ENCODE data around the gene FRMD4A.

The FRMD4A gene

GRCh38 chr10:14261336-14261735, 69.4 kb downstream of the FRMD4A start:
- H3K4me3 ChIP-seq (replicated peaks; ENCODE audit: insufficient read depth, low read length) = no peak overlapping the region
- H3K27ac ChIP-seq (replicated peaks) = no peak overlapping the region
- no peaks in the 10 kb centered on the region for H3K27me3 ChIP-seq (ENCODE audit: insufficient read depth, poor library complexity, severe bottlenecking)
- DNase-seq (ENCODE audit: low read depth in 1 of 2, low spot score in 1 of 2) = no peak
- TF ChIP-seq POLR2AphosphoS5 (IDR thresholded peaks at IDR 0.05; ENCODE audit: low read depth) = no peak
- TF ChIP-seq, protein P1, sequence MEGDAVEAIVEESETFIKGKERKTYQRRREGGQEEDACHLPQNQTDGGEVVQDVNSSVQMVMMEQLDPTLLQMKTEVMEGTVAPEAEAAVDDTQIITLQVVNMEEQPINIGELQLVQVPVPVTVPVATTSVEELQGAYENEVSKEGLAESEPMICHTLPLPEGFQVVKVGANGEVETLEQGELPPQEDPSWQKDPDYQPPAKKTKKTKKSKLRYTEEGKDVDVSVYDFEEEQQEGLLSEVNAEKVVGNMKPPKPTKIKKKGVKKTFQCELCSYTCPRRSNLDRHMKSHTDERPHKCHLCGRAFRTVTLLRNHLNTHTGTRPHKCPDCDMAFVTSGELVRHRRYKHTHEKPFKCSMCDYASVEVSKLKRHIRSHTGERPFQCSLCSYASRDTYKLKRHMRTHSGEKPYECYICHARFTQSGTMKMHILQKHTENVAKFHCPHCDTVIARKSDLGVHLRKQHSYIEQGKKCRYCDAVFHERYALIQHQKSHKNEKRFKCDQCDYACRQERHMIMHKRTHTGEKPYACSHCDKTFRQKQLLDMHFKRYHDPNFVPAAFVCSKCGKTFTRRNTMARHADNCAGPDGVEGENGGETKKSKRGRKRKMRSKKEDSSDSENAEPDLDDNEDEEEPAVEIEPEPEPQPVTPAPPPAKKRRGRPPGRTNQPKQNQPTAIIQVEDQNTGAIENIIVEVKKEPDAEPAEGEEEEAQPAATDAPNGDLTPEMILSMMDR (IDR thresholded peaks at IDR 0.05; ENCODE audit: insufficient read depth, low read length) = no peak
- TF ChIP-seq REST (IDR thresholded peaks at IDR 0.05; ENCODE audit: insufficient replicate concordance, low read depth) = no peak
- TF ChIP-seq GABPA (IDR thresholded peaks at IDR 0.05; ENCODE audit: low read depth) = no peak
- no peak for TF ChIP-seq SPI1 (IDR thresholded peaks at IDR 0.05; ENCODE audit: borderline replicate concordance, low read depth)

GRCh38 chr10:14259696-14260566, 70.8 kb downstream of the FRMD4A start:
- H3K27ac ChIP-seq (replicated peaks) = no peak overlapping the region

More at GRCh38 chr10:14259696-14260566, 70.8 kb downstream of the FRMD4A start:
- Histone ChIP-seq H3K4me3 (replicated peaks; ENCODE audit: insufficient read depth, low read length) (no peak overlapping the region), H3K27me3 (ENCODE audit: insufficient read depth, poor library complexity, severe bottlenecking) (no peaks in the 10 kb centered on the region)
- no peak for DNase-seq (ENCODE audit: low read depth in 1 of 2, low spot score in 1 of 2)
- TF ChIP-seq SPI1 (IDR thresholded peaks at IDR 0.05; ENCODE audit: borderline replicate concordance, low read depth) = no peak
- no peak for TF ChIP-seq GABPA (IDR thresholded peaks at IDR 0.05; ENCODE audit: low read depth)
- TF ChIP-seq POLR2AphosphoS5 (IDR thresholded peaks at IDR 0.05; ENCODE audit: low read depth) = no peak
- no peak for TF ChIP-seq REST (IDR thresholded peaks at IDR 0.05; ENCODE audit: insufficient replicate concordance, low read depth)
- TF ChIP-seq, protein P1 (IDR thresholded peaks at IDR 0.05; ENCODE audit: insufficient read depth, low read length) = no peak

All from HL-60 (cell line).